ENCODE measurements around the gene AMELX.

The AMELX gene

DNA sequence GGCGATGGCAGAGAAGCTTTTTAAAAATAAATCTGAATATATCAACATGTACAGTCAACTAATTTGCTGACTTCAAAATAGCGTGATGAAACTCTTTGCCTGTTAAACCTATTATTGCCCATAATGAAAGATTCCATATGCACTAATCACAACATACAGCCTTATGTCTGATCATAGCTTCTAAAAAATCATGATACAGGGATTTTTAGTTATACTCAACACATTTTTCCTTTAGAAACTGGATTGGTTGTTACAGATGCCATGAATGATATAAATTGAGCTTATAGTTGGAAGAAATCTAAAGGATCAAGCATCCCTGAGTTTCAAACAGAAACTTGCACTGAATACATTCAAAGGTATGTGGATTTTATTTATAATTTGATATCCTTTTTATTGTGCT lies at the start of gene AMELX:
Gene AMELX (plus strand): TSS at position 301 of the 400 bp plus-strand sequence. CDS start 1,376 bp downstream, outside the sequence.
- no peak for DNase-seq

DNA sequence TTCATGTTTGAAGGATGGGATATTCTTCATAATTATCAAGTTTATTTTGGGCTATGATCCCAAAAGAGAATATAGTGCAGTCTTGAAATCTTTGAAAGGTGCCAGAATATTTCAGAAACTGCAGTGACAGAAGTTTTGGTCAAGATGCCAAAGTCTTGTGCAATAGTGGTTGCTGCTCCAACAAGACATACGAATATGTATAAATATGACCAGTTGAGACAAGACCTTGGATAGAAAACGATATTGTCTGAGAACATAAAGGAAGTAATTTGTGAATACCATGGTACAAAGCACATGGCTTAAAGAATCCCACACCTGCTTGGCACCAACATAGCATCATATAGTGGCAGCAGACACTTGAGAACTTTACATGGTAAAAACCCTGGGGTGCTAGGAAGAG lies 48.6 kb upstream of the AMELX start:
- no peak for DNase-seq

DNA sequence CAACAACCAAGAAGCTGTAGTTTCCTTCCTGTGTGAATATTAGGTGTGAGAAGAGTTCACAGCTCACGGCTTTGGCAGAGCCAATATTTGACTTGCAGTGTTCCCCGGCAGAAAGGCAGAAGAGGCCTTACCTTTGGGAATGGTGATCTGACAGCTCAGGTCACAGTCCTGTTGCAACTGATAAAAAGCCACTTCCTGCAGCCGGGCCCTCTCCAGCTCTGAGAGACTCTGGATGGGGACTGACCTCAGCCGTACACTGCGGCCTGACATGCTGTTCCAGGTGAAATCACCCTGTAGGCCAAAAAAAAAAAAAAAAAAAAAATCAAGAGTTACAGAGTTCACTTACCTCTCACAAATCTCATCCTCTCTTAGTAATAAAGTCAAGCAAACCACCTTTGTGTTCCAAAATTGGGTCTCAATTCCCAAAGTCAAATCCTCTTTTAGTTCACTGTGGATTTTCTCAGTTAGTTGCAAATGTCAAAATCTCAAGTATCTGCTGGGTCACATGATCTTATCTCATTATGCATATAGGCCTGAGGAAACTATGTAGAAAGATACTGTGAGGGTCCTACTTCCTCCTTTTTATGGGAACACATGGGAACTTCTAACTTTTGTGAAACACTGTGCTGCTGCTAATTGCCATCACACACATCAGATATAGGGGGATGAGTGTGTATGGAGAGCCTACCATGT lies 38.6 kb upstream of the AMELX start:
- no peak for DNase-seq

DNA sequence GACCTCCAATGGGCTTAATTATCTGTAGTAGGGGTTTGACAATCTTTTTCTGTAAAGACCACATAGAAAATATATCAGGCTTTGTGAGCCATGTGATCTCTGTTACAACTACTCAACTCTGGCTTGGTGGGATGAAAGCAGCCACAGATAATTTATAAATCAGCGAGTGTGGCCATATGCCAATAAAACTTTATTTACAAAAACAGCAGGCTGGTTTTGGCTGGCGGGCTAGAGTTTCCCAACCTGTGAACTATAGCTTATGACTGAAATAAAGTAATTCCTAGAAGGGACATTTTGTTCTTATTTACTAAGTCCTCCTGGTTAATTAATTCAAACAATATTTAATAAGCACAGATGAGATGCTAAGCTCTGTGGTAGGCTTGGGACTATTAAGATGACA lies 35.9 kb upstream of the AMELX start:
- DNase-seq = no peak

DNA sequence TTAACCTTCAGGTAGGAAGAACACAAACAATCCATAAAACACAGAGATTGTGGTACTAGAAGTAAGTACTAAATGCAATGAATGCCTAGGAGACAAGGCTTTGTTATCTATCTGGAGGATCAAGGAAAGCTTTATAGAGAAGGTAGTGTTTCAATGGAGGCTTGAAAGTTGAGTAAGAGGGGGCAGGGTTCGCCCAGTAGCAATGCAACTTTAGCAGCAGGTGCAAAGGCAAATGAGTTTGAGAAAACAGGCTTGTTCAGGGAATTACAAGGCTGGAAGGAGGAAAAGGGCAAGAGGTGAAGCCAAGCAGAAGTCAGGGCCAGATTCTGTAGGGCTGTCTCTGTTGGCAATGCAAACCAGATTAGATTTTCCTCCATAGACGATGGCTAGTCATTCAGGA lies 35.5 kb upstream of the AMELX start:
- no peak for DNase-seq

- no peak for DNase-seq
These were observed 33.8 kb upstream of the AMELX start for GRCh38 chrX:11259437-11259836.

GRCh38 chrX:11261260-11261659 lies 32.0 kb upstream of the AMELX start:
- DNase-seq = no peak

GRCh38 chrX:11264925-11265324 lies 28.3 kb upstream of the AMELX start:
- DNase-seq = no peak

DNA sequence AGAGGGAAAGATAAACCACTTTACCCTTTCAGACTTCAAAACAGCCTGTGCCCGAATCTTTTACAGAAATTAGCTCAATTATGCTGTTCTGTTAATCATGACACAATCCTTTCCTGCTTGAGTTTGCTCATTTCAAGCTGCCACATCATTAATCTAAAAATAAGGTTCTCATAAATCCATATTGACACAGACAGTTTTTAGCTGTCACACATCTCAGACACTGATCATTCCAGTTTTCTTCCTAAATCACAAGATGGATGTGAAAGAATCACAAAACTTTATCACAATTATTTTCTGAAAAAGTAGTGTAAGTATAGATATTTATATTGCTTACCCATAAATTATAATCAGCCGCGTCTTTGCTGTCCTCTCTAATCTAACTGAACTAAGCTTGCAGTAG lies 27.9 kb upstream of the AMELX start:
- no peak for DNase-seq

- DNase-seq = no peak
These were observed 26.6 kb upstream of the AMELX start for GRCh38 chrX:11266573-11267003.

DNA sequence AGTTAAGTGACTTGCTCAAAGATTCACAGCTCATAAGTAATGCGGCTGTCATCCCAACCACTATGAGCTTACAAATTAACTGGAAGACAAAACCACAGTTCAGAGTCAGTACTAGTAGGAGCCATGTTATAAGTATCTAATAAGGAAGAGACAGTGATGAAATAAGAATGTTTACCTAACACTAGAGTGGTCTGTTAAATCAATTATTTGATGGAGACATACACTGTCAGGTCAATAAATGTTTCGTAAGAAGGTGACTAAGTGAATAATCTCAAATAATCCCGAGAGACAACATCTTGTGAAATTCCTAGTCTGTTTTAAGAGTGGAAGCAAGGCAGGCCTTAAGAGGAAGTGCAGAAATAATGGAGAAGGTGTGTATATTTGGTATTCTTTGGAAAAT lies 25.8 kb upstream of the AMELX start:
- DNase-seq = no peak

GRCh38 chrX:11269006-11269405 lies 24.2 kb upstream of the AMELX start:
- no peak for DNase-seq

DNA sequence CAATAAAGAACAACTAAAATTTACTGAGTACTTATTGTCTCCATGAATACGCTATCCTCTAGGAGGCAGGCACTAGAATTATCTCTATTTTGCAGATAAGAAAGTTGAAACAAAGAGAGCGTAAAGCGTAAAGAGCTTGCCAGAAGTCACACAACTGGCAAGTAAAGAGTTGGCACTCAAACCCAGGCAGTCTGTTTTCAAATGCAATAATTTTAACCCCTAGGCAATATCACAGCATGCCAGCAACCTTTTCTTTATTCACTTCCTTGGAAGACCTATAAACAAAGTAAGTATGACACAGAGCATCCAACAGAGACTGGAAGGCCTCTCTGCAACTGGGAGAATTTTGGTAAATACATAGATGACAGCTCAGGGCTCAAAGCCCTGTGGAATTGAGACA lies 23.2 kb upstream of the AMELX start:
- DNase-seq = no peak

DNA sequence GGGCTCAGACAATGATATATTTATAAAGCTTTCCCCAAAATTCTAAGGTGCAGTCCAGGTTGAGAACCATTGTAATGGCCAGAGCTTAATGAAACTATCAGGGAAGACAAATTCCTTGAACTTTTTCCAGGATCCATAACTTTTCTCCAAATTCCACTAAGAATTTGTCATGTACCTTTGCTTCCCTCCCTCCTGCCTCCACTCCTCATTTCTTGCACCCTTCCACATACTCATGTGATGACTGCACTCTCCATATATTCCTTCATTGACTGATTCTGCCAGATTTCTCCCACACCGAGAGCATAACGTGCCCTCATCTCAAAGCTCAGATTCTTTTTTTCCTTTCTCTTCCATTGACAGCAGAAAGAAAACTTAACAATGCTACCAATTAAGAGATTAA lies 20.9 kb upstream of the AMELX start:
- no peak for DNase-seq

DNA sequence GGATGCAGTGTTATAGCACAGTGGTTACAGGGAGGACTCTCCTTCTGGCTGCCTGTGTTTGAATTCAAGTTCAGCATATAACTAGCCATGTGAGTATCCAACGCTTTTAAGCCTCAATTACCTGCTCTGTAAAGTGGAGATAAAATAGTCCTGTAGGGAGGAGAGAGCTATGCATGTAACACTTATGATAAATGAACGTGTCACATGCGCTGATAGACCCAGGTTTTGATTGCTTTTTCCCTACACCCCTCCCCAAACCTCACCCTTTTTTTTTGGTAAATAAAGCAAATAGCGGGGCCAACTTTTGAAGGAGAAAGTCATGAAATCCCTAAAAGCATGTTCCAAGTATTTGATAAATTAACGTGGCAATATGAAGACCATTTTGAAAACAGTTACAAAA lies 20.4 kb upstream of the AMELX start:
- DNase-seq = no peak

DNA sequence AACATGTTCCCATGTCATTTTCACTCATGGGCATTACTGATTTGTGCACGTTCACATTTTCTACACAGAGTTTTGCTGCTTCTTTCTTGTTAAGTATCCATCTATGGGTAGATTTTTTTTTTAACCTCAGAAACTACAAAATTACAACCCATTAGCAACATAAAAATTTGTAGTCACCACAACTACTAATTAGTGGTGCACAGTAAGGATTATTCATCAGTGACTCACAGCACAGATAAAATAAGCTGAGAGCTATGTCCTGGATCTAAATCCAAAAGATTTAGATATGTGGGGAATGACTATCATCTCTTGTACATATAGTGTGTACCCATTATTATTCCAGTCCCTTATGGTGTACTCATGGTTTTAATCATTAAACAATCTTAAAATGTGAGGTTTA lies 19.7 kb upstream of the AMELX start:
- DNase-seq = no peak

DNA sequence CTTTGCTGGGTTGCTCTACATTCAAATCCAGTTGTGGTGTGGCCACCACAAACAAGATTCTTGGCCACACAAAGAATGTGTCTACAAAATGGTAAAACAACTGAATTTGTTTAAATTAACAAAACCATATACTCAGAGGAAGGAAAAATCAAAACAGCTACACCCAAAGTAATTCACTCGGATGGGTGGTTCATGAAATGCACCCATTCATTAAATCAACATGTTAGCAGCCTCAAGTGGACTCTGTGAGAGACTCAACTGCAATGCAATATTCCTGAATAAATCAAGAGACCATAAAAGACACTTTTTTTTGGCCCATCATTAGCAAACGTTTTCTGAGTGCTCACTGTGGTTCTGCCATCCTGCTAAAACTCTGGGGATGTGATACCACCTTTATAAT lies 11.2 kb upstream of the AMELX start:
- no peak for DNase-seq

GRCh38 chrX:11285651-11286050 lies 7.6 kb upstream of the AMELX start:
- DNase-seq = no peak

GRCh38 chrX:11287505-11287904 lies 5.7 kb upstream of the AMELX start:
- DNase-seq = no peak

GRCh38 chrX:11290416-11291102 lies 2.7 kb upstream of the AMELX start:
- DNase-seq = no peak

GRCh38 chrX:11296051-11296450 lies 2.8 kb downstream of the AMELX start:
- no peak for DNase-seq

GRCh38 chrX:11298600-11298999 lies 5.4 kb downstream of the AMELX start:
- no peak for DNase-seq

DNA sequence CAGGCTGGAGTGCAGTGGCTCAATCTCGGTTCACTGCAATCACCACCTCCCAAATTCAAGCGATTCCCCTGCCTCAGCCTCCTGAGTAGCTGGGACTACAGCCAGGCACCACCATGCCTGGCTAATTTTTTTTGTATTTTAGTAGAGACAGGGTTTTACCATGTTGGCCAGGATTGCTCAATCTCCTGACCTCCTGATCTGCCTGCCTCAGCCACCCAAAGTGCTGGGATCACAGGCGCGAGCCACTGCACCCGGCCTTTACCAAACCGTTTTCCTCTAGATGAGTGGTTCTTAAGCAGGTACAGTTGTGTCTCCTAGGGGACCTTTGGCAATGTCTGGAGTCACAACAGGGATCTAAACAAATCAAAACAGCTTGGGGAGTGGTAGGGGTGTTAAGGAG lies 11.6 kb downstream of the AMELX start:
- DNase-seq = no peak

GRCh38 chrX:11305641-11306040 lies 12.4 kb downstream of the AMELX start:
- no peak for DNase-seq

- no peak for DNase-seq
These were observed 16.0 kb downstream of the AMELX start for GRCh38 chrX:11309220-11309619.
